CD4-positive, alpha-beta memory T cell (primary cell): ENCODE measurements around the gene NR1H3. TPM values are rescaled to one million over a fixed set of nuclear protein-coding genes. Genes with fewer than 3 reads are reported as not detected.

Experiments
- CTCF ChIA-PET: fragments of 350-600 bp; sonication (Branson Sonifier 250); formaldehyde crosslinking; loops from one replicate; lab custom pipeline; 2021; ENCODE audit warnings: inconsistent platforms; ENCODE audit not compliant: partially characterized antibody; lab: Charles Lee
- POLR2A ChIA-PET: fragments of 350-600 bp; sonication (Branson Sonifier 250); formaldehyde crosslinking; loops from one replicate; lab custom pipeline; 2021; ENCODE audit not compliant: partially characterized antibody; lab: Charles Lee
- DNase-seq, 5 donors: peaks; one replicate each; pipeline versions ENCODE4 v3.0.0 to v3.0.0-alpha.2; 2020 to 2022; ENCODE audit warnings: mixed read lengths in 1 of 5
- H3K27ac ChIP-seq: one replicate; pipeline ENCODE4 v1.7.0; 2013; ENCODE audit warnings: low read depth, low read length
- H3K27me3 ChIP-seq: 2 replicates; pipeline ENCODE4 v1.7.0; 2013; ENCODE audit warnings: mild to moderate bottlenecking, low read length, moderate library complexity; ENCODE audit not compliant: insufficient read depth
- H3K36me3 ChIP-seq: 2 replicates; pipeline ENCODE4 v1.7.0; 2013; ENCODE audit warnings: mild to moderate bottlenecking, low read length, moderate library complexity; ENCODE audit not compliant: insufficient read depth
- H3K4me1 ChIP-seq: 2 replicates; pipeline ENCODE4 v1.7.0; 2013; ENCODE audit warnings: mild to moderate bottlenecking, low read length, moderate library complexity; ENCODE audit not compliant: insufficient read depth
- H3K4me3 ChIP-seq, 2 donors: one replicate each; pipeline ENCODE4 v1.7.0; 2013; ENCODE audit warnings: low read length in 2 of 2, mild to moderate bottlenecking in 1 of 2
- H3K9me3 ChIP-seq, 2 donors: one replicate each; pipeline ENCODE4 v1.7.0; 2013; ENCODE audit warnings: low read length in 2 of 2, control low read depth in 1 of 2; ENCODE audit not compliant: control insufficient read depth in 1 of 2
- H3K27ac Mint-ChIP-seq, 7 donors: one replicate each; pipeline ENCODE4 v1.8.0; 2020 to 2021; ENCODE audit warnings: mixed read lengths in 7 of 7, mild to moderate bottlenecking in 6 of 7, inconsistent platforms in 3 of 7, moderate library complexity in 3 of 7
- H3K27me3 Mint-ChIP-seq, 2 donors: one replicate each; pipeline ENCODE4 v1.8.0; 2020 to 2021; ENCODE audit warnings: mixed read lengths in 2 of 2
- H3K36me3 Mint-ChIP-seq, 2 donors: one replicate each; pipeline ENCODE4 v1.8.0; 2020 to 2021; ENCODE audit warnings: mixed read lengths in 2 of 2, inconsistent platforms in 1 of 2, mild to moderate bottlenecking in 1 of 2
- H3K4me1 Mint-ChIP-seq, 4 donors: one replicate each; pipeline ENCODE4 v1.8.0; 2020 to 2021; ENCODE audit warnings: mixed read lengths in 4 of 4, mild to moderate bottlenecking in 1 of 4
- H3K4me3 Mint-ChIP-seq, 8 donors: one replicate each; pipeline ENCODE4 v1.8.0; 2020 to 2021; ENCODE audit warnings: mixed read lengths in 8 of 8, mild to moderate bottlenecking in 7 of 8, moderate library complexity in 6 of 8, inconsistent platforms in 3 of 8
- H3K9me3 Mint-ChIP-seq, 8 donors: one replicate each; pipeline ENCODE4 v1.8.0; 2020 to 2021; ENCODE audit warnings: mixed read lengths in 8 of 8, mild to moderate bottlenecking in 5 of 8, inconsistent platforms in 3 of 8, moderate library complexity in 1 of 8
- intact Hi-C: fragments of 100-400 bp; cut with micrococcal nuclease; formaldehyde crosslinking; loops from one replicate; pipeline ENCODE4 v1.15.1; 2023
- polyA plus RNA-seq, 2 donors: library from polyadenylated mRNA; unstranded; fragments of 300-500 nt; fragmentation: Illumina TruSeq; gene quantifications; one replicate each; pipeline ENCODE4 v1.2.3, GENCODE V29; 2021
- total RNA-seq, 2 experiments: library from RNA; stranded (reverse); gene quantifications; one replicate each; pipeline ENCODE4 v1.2.3, GENCODE V29; 2021

NR1H3 gene
- total and polyA plus RNA-seq, 4 experiments from 2014 or later: 3.3 to 20.0 (median 12.8) TPM

GRCh38 chr11:47267876-47268275 lies 10.1 kb downstream of the NR1H3 start:
- ChIA-PET POLR2A (interaction anchor here (0.6 to 4.5 kb wide), 9 partner anchors 8 to 159 kb away, joined by 3 to 57 read pairs (median 6); partner anchors contain the start of genes ACP2, ARFGAP2, DDB2 and NR1H3), CTCF (interaction anchor here (1.1 to 1.5 kb wide), 3 partner anchors 20 to 53 kb away, joined by 4 to 6 read pairs (median 5); partner anchors contain the start of genes ACP2 and DDB2)
- Mint-ChIP-seq H3K27me3 (no peaks in the 10 kb centered on the region), H3K27ac (peak overlapping the region in 6 of 7 donors; percentile 94 to 100 (median 96)), H3K4me1 (peaks cover 36 to 49% (median 43%) of the 10 kb centered on the region in 4 donors), H3K4me3 (peak overlapping the region in 6 of 8 donors; percentile 5 to 95 (median 81)), H3K9me3 (no peaks in the 10 kb centered on the region), H3K36me3 (peaks cover 0 to 15% of the 10 kb centered on the region in 2 donors)
- H3K9me3 ChIP-seq: no peaks in the 10 kb centered on the region
- peak overlapping the region in 1 of 2 donors; percentile 90 for H3K4me3 ChIP-seq
- peaks cover 52% of the 10 kb centered on the region for H3K4me1 ChIP-seq
- H3K27ac ChIP-seq: no peak overlapping the region
- H3K27me3 ChIP-seq: no peaks in the 10 kb centered on the region
- DNase-seq: no peak
- intact Hi-C loops: loop anchor here (5.0 to 10.0 kb wide), 2 partner anchors 309 to 1423 kb away; partner anchors contain the start of genes CRY2, KBTBD4 and NDUFS3
- H3K36me3 ChIP-seq: no peaks in the 10 kb centered on the region

- Histone ChIP-seq H3K4me1 (peaks cover 53% of the 10 kb centered on the region), H3K4me3 (peak overlapping the region in 1 of 2 donors; percentile 90), H3K36me3 (no peaks in the 10 kb centered on the region), H3K9me3 (no peaks in the 10 kb centered on the region), H3K27ac (peak overlapping the region; percentile 79), H3K27me3 (no peaks in the 10 kb centered on the region)
- Mint-ChIP-seq H3K27ac (peak overlapping the region; percentile 94 to 100 (median 96)), H3K36me3 (peaks cover 0 to 15% of the 10 kb centered on the region in 2 donors), H3K9me3 (no peaks in the 10 kb centered on the region), H3K4me3 (peak overlapping the region; percentile 87 to 95 (median 92)), H3K27me3 (no peaks in the 10 kb centered on the region), H3K4me1 (peaks cover 38 to 54% (median 48%) of the 10 kb centered on the region in 4 donors)
- DNase-seq: no peak
- ChIA-PET POLR2A (interaction anchor here (0.7 to 4.5 kb wide), 8 partner anchors 9 to 158 kb away, joined by 3 to 57 read pairs (median 6); partner anchors contain the start of genes ACP2, ARFGAP2, DDB2 and NR1H3), CTCF (interaction anchor here (1.1 to 1.5 kb wide), 3 partner anchors 20 to 53 kb away, joined by 4 to 6 read pairs (median 5); partner anchors contain the start of genes ACP2 and DDB2)
- intact Hi-C loops: loop anchor here (1.0 to 10.0 kb wide), 9 partner anchors 20 to 1424 kb away; partner anchors contain the start of genes ACP2, CKAP5, CRY2 and KBTBD4
Observed at GRCh38 chr11:47268448-47269001, 10.7 kb downstream of the NR1H3 start.

- H3K4me1 ChIP-seq: peaks cover 53% of the 10 kb centered on the region
- peak; percentile 84 to 90 (median 87) for DNase-seq
- H3K9me3 ChIP-seq: no peaks in the 10 kb centered on the region
Observed at GRCh38 chr11:47269002-47269828, 11.4 kb downstream of the NR1H3 start.

GRCh38 chr11:47269829-47270305 lies 12.1 kb downstream of the NR1H3 start, which contains the start of gene MADD:
Gene MADD (plus strand): TSS chr11:47270133.
- Mint-ChIP-seq H3K4me1 (peaks cover 43 to 67% (median 57%) of the 10 kb centered on the region in 4 donors), H3K9me3 (no peaks in the 10 kb centered on the region), H3K36me3 (peaks cover 5 to 28% of the 10 kb centered on the region in 2 donors), H3K4me3 (peak within 1 kb of the TSS; percentile 87 to 95 (median 93)), H3K27ac (peak within 1 kb of the TSS; percentile 94 to 100 (median 97)), H3K27me3 (no peaks in the 10 kb centered on the region)
- Histone ChIP-seq H3K27ac (peak within 1 kb of the TSS; percentile 79), H3K27me3 (no peaks in the 10 kb centered on the region), H3K4me1 (peaks cover 50% of the 10 kb centered on the region), H3K9me3 (no peaks in the 10 kb centered on the region), H3K4me3 (peak within 1 kb of the TSS; percentile 90 to 95), H3K36me3 (peaks cover 13% of the 10 kb centered on the region)
- peak; percentile 89 to 92 (median 91) for DNase-seq
- POLR2A ChIA-PET: interaction anchor here (1.2 to 4.5 kb wide), 9 partner anchors 10 to 139 kb away, joined by 3 to 57 read pairs (median 8); partner anchors contain the start of genes ACP2, ARFGAP2, DDB2 and SLC39A13
- CTCF ChIA-PET: interaction anchor here (1.3 to 1.9 kb wide), 5 partner anchors 34 to 142 kb away, joined by 4 to 9 read pairs (median 5); partner anchors contain the start of gene DDB2
- intact Hi-C loops: loop anchor here (1.0 to 10.0 kb wide), 9 partner anchors 22 to 1425 kb away; partner anchors contain the start of genes ACP2, CKAP5, CRY2 and KBTBD4

More at GRCh38 chr11:47269002-47269828, 11.4 kb downstream of the NR1H3 start:
- H3K4me3 ChIP-seq: peak overlapping the region; percentile 59 to 90
- peaks cover 6% of the 10 kb centered on the region for H3K36me3 ChIP-seq
- H3K9me3 Mint-ChIP-seq: no peaks in the 10 kb centered on the region
- H3K27ac ChIP-seq: peak overlapping the region; percentile 79
- H3K36me3 Mint-ChIP-seq: peaks cover under 1 to 22% of the 10 kb centered on the region in 2 donors
- H3K27ac Mint-ChIP-seq: peak overlapping the region; percentile 94 to 100 (median 96)
- no peaks in the 10 kb centered on the region for H3K27me3 Mint-ChIP-seq
- H3K4me3 Mint-ChIP-seq: peak overlapping the region; percentile 87 to 95 (median 92)
- CTCF ChIA-PET: interaction anchor here (1.4 to 1.9 kb wide), 3 partner anchors 21 to 143 kb away, joined by 5 to 6 read pairs (median 6); partner anchors contain the start of genes ACP2 and DDB2
- H3K4me1 Mint-ChIP-seq: peaks cover 41 to 60% (median 52%) of the 10 kb centered on the region in 4 donors
- no peaks in the 10 kb centered on the region for H3K27me3 ChIP-seq
- intact Hi-C loops: loop anchor here (1.0 to 10.0 kb wide), 9 partner anchors 21 to 1424 kb away; partner anchors contain the start of genes ACP2, CKAP5, CRY2 and KBTBD4
- POLR2A ChIA-PET: interaction anchor here (1.0 to 4.5 kb wide), 9 partner anchors 10 to 139 kb away, joined by 3 to 57 read pairs (median 11); partner anchors contain the start of genes ACP2, ARFGAP2, DDB2 and NR1H3

GRCh38 chr11:47270331-47271271 lies 12.8 kb downstream of the NR1H3 start:
- Histone ChIP-seq H3K4me3 (peak overlapping the region; percentile 90 to 95), H3K36me3 (peaks cover 20% of the 10 kb centered on the region), H3K27me3 (no peaks in the 10 kb centered on the region), H3K27ac (peak overlapping the region; percentile 79), H3K4me1 (peaks cover 43% of the 10 kb centered on the region), H3K9me3 (no peaks in the 10 kb centered on the region)
- intact Hi-C loops: no loop called here
- H3K27ac Mint-ChIP-seq: peak overlapping the region; percentile 88 to 97 (median 94)
- peak overlapping the region; percentile 85 to 94 (median 90) for H3K4me3 Mint-ChIP-seq
- ChIA-PET CTCF (interaction anchor here (1.1 to 2.8 kb wide), 10 partner anchors 11 to 141 kb away, joined by 3 to 14 read pairs (median 6); partner anchors contain the start of genes ACP2 and DDB2), POLR2A (interaction anchor here (0.8 to 4.5 kb wide), 13 partner anchors 11 to 495 kb away, joined by 3 to 57 read pairs (median 4); partner anchors contain the start of genes ACP2, ARFGAP2, DDB2 and SLC39A13)
- DNase-seq: peak; percentile 47 to 73 (median 51)
- H3K4me1 Mint-ChIP-seq: peaks cover 41 to 61% (median 52%) of the 10 kb centered on the region in 4 donors
- no peaks in the 10 kb centered on the region for H3K9me3 Mint-ChIP-seq
- peaks cover 9 to 35% of the 10 kb centered on the region in 2 donors for H3K36me3 Mint-ChIP-seq
- no peaks in the 10 kb centered on the region for H3K27me3 Mint-ChIP-seq
